AG10803 (cell line): ENCODE measurements around the gene PTTG1IP2.
A peak's percentile ranks its signal among the peaks of the same experiment; 100 is the strongest.

Experiments used
- DNase-seq: peaks from one replicate; pipeline ENCODE4 v3.0.0; 2010; ENCODE audit warnings: low read depth
- H3K4me3 ChIP-seq: 2 replicates; pipeline ENCODE4 v1.5.1; 2011; ENCODE audit warnings: mild to moderate bottlenecking, low read length, control low read depth
- CTCF ChIP-seq: conservative IDR thresholded peaks from 2 replicates; pipeline ENCODE4 v1.5.1; 2011; ENCODE audit warnings: mild to moderate bottlenecking, low read length, control low read depth, inconsistent platforms

The PTTG1IP2 gene

GRCh38 chr7:90459888-90460287 lies 9.6 kb upstream of the PTTG1IP2 start:
- no peak for DNase-seq
- TF ChIP-seq CTCF = peak; percentile 42
- no peak overlapping the region for H3K4me3 ChIP-seq

- TF ChIP-seq CTCF = no peak
- no peak overlapping the region for H3K4me3 ChIP-seq
- peak; percentile 37 for DNase-seq
Measured at GRCh38 chr7:90461219-90461618, 8.2 kb upstream of the PTTG1IP2 start.

- DNase-seq = peak; percentile 21
- TF ChIP-seq CTCF = 0 out of 2 replicates have a peak, but pooled peaks have one; percentile 8
- peak overlapping the region; percentile 48 for H3K4me3 ChIP-seq
Measured at GRCh38 chr7:90463151-90463628, 6.2 kb upstream of the PTTG1IP2 start.

- no peak for TF ChIP-seq CTCF
- DNase-seq = no peak
- H3K4me3 ChIP-seq = no peak overlapping the region
Measured at GRCh38 chr7:90465816-90466215, 3.6 kb upstream of the PTTG1IP2 start.

- no peak overlapping the region for H3K4me3 ChIP-seq
- no peak for TF ChIP-seq CTCF
- no peak for DNase-seq
Measured at GRCh38 chr7:90472805-90473540, 3.5 kb downstream of the PTTG1IP2 start.

- H3K4me3 ChIP-seq = no peak overlapping the region
- no peak for TF ChIP-seq CTCF
- no peak for DNase-seq
Measured at GRCh38 chr7:90473814-90474213, 4.4 kb downstream of the PTTG1IP2 start.
